Dendritic cell treated with granulocyte-macrophage colony-stimulating factor and Interleukin-4, amounts not matched to agents 40 ng/mL and 50 ng/mL, for 4 days (primary cell): ENCODE data around the gene AGTPBP1.

Source experiments
- H3K27ac Mint-ChIP-seq: one replicate; pipeline ENCODE4 v1.8.0; 2022; ENCODE audit warnings: mild to moderate bottlenecking, mixed read lengths
- H3K27me3 Mint-ChIP-seq: one replicate; pipeline ENCODE4 v1.8.0; 2022; ENCODE audit warnings: mild to moderate bottlenecking, mixed read lengths
- H3K36me3 Mint-ChIP-seq: one replicate; pipeline ENCODE4 v1.8.0; 2022; ENCODE audit warnings: low read depth, mixed read lengths
- H3K4me1 Mint-ChIP-seq: one replicate; pipeline ENCODE4 v1.8.0; 2022; ENCODE audit warnings: low read depth, mixed read lengths
- H3K4me3 Mint-ChIP-seq: one replicate; pipeline ENCODE4 v1.8.0; 2022; ENCODE audit warnings: mild to moderate bottlenecking, moderate library complexity, mixed read lengths
- H3K9me3 Mint-ChIP-seq: one replicate; pipeline ENCODE4 v1.8.0; 2022; ENCODE audit warnings: mixed read lengths
- intact Hi-C: fragments of 100-400 bp; cut with micrococcal nuclease; formaldehyde crosslinking; loops from one replicate; pipeline ENCODE4 v1.15.0; 2022

Gene AGTPBP1

GRCh38 chr9:85704744-85705143 is 37.0 kb downstream of the AGTPBP1 start:
- Mint-ChIP-seq H3K27ac (peak overlapping the region; percentile 37), H3K27me3 (no peaks in the 10 kb centered on the region), H3K4me1 (peaks cover 64% of the 10 kb centered on the region), H3K9me3 (peaks cover 9% of the 10 kb centered on the region), H3K4me3 (no peak overlapping the region), H3K36me3 (peaks cover 37% of the 10 kb centered on the region)
- intact Hi-C loops = loop anchor here (5.0 kb wide), 1 partner anchor 38 kb away; the partner anchor contains the start of gene AGTPBP1

GRCh38 chr9:85703398-85703797 is 38.4 kb downstream of the AGTPBP1 start:
- H3K27ac Mint-ChIP-seq = peak overlapping the region; percentile 37
- no peaks in the 10 kb centered on the region for H3K27me3 Mint-ChIP-seq

GRCh38 chr9:85702726-85703289 is 38.9 kb downstream of the AGTPBP1 start:
- Mint-ChIP-seq H3K9me3 (no peaks in the 10 kb centered on the region), H3K27me3 (no peaks in the 10 kb centered on the region), H3K36me3 (peaks cover 18% of the 10 kb centered on the region), H3K4me1 (peaks cover 64% of the 10 kb centered on the region), H3K4me3 (no peak overlapping the region), H3K27ac (peak overlapping the region; percentile 37)
- intact Hi-C loops = loop anchor here (2.0 to 5.0 kb wide), 2 partner anchors 14 to 39 kb away; partner anchors contain the start of gene AGTPBP1

More at GRCh38 chr9:85703398-85703797, 38.4 kb downstream of the AGTPBP1 start:
- no peaks in the 10 kb centered on the region for H3K9me3 Mint-ChIP-seq
- no peak overlapping the region for H3K4me3 Mint-ChIP-seq
- H3K36me3 Mint-ChIP-seq = peaks cover 24% of the 10 kb centered on the region
- intact Hi-C loops = loop anchor here (2.0 to 5.0 kb wide), 2 partner anchors 13 to 39 kb away; partner anchors contain the start of gene AGTPBP1
- H3K4me1 Mint-ChIP-seq = peaks cover 64% of the 10 kb centered on the region

- no peak overlapping the region for H3K4me3 Mint-ChIP-seq
- no peaks in the 10 kb centered on the region for H3K9me3 Mint-ChIP-seq
- H3K36me3 Mint-ChIP-seq = peaks cover 18% of the 10 kb centered on the region
- intact Hi-C loops = loop anchor here (2.0 to 5.0 kb wide), 2 partner anchors 15 to 40 kb away; partner anchors contain the start of gene AGTPBP1
- H3K27me3 Mint-ChIP-seq = no peaks in the 10 kb centered on the region
- peak overlapping the region; percentile 37 for H3K27ac Mint-ChIP-seq
- H3K4me1 Mint-ChIP-seq = peaks cover 60% of the 10 kb centered on the region
Observed at GRCh38 chr9:85702191-85702590, 39.6 kb downstream of the AGTPBP1 start.

GRCh38 chr9:85700330-85700729 is 41.4 kb downstream of the AGTPBP1 start:
- Mint-ChIP-seq H3K36me3 (peaks cover 9% of the 10 kb centered on the region), H3K27me3 (no peaks in the 10 kb centered on the region), H3K27ac (no peak overlapping the region), H3K9me3 (no peaks in the 10 kb centered on the region), H3K4me3 (no peak overlapping the region), H3K4me1 (peaks cover 47% of the 10 kb centered on the region)
- intact Hi-C loops = loop anchor here (5.0 kb wide), 1 partner anchor 42 kb away; the partner anchor contains the start of gene AGTPBP1

GRCh38 chr9:85688361-85688760 is 53.4 kb downstream of the AGTPBP1 start:
- Mint-ChIP-seq H3K4me3 (no peak overlapping the region), H3K27ac (no peak overlapping the region), H3K27me3 (no peaks in the 10 kb centered on the region), H3K36me3 (peaks cover 57% of the 10 kb centered on the region), H3K9me3 (no peaks in the 10 kb centered on the region), H3K4me1 (peaks cover 23% of the 10 kb centered on the region)
- intact Hi-C loops = no loop called here

- H3K36me3 Mint-ChIP-seq = peaks cover 68% of the 10 kb centered on the region
Observed at GRCh38 chr9:85685081-85685480, 56.7 kb downstream of the AGTPBP1 start.

GRCh38 chr9:85676790-85677189 is 65.0 kb downstream of the AGTPBP1 start:
- peaks cover 5% of the 10 kb centered on the region for H3K4me1 Mint-ChIP-seq
- no peak overlapping the region for H3K27ac Mint-ChIP-seq
- no peak overlapping the region for H3K4me3 Mint-ChIP-seq
- intact Hi-C loops = no loop called here
- no peaks in the 10 kb centered on the region for H3K9me3 Mint-ChIP-seq
- no peaks in the 10 kb centered on the region for H3K27me3 Mint-ChIP-seq
- peaks cover 65% of the 10 kb centered on the region for H3K36me3 Mint-ChIP-seq

More at GRCh38 chr9:85685081-85685480, 56.7 kb downstream of the AGTPBP1 start:
- H3K9me3 Mint-ChIP-seq = no peaks in the 10 kb centered on the region
- no peak overlapping the region for H3K27ac Mint-ChIP-seq
- peaks cover 24% of the 10 kb centered on the region for H3K4me1 Mint-ChIP-seq
- intact Hi-C loops = no loop called here
- H3K4me3 Mint-ChIP-seq = no peak overlapping the region
- no peaks in the 10 kb centered on the region for H3K27me3 Mint-ChIP-seq

- H3K36me3 Mint-ChIP-seq = peaks cover 56% of the 10 kb centered on the region
Observed at GRCh38 chr9:85667374-85667773, 74.4 kb downstream of the AGTPBP1 start.

GRCh38 chr9:85666086-85666485 is 75.7 kb downstream of the AGTPBP1 start:
- Mint-ChIP-seq H3K27me3 (no peaks in the 10 kb centered on the region), H3K4me1 (peaks cover 15% of the 10 kb centered on the region), H3K9me3 (no peaks in the 10 kb centered on the region), H3K4me3 (no peak overlapping the region), H3K27ac (no peak overlapping the region), H3K36me3 (peaks cover 43% of the 10 kb centered on the region)
- intact Hi-C loops = no loop called here

More at GRCh38 chr9:85667374-85667773, 74.4 kb downstream of the AGTPBP1 start:
- H3K4me1 Mint-ChIP-seq = peaks cover 10% of the 10 kb centered on the region
- no peaks in the 10 kb centered on the region for H3K9me3 Mint-ChIP-seq
- H3K27ac Mint-ChIP-seq = no peak overlapping the region
- no peak overlapping the region for H3K4me3 Mint-ChIP-seq
- intact Hi-C loops = no loop called here
- H3K27me3 Mint-ChIP-seq = no peaks in the 10 kb centered on the region

GRCh38 chr9:85662573-85662972 is 79.2 kb downstream of the AGTPBP1 start:
- Mint-ChIP-seq H3K4me1 (peaks cover 15% of the 10 kb centered on the region), H3K27ac (peak overlapping the region; percentile 38), H3K4me3 (no peak overlapping the region), H3K27me3 (no peaks in the 10 kb centered on the region), H3K9me3 (no peaks in the 10 kb centered on the region), H3K36me3 (peaks cover 16% of the 10 kb centered on the region)
- intact Hi-C loops = no loop called here

- intact Hi-C loops = no loop called here
Observed at GRCh38 chr9:85658716-85659115, 83.0 kb downstream of the AGTPBP1 start.

GRCh38 chr9:85653153-85653552 is 88.6 kb downstream of the AGTPBP1 start:
- H3K4me1 Mint-ChIP-seq = peaks cover 4% of the 10 kb centered on the region
- H3K36me3 Mint-ChIP-seq = peaks cover 51% of the 10 kb centered on the region
- H3K4me3 Mint-ChIP-seq = no peak overlapping the region
- intact Hi-C loops = no loop called here
- no peaks in the 10 kb centered on the region for H3K9me3 Mint-ChIP-seq
- H3K27ac Mint-ChIP-seq = no peak overlapping the region
- no peaks in the 10 kb centered on the region for H3K27me3 Mint-ChIP-seq

More at GRCh38 chr9:85658716-85659115, 83.0 kb downstream of the AGTPBP1 start:
- no peak overlapping the region for H3K4me3 Mint-ChIP-seq
- H3K36me3 Mint-ChIP-seq = peaks cover 20% of the 10 kb centered on the region
- no peaks in the 10 kb centered on the region for H3K27me3 Mint-ChIP-seq
- peaks cover 15% of the 10 kb centered on the region for H3K4me1 Mint-ChIP-seq
- no peaks in the 10 kb centered on the region for H3K9me3 Mint-ChIP-seq
- no peak overlapping the region for H3K27ac Mint-ChIP-seq

GRCh38 chr9:85647571-85647970 is 94.2 kb downstream of the AGTPBP1 start:
- Mint-ChIP-seq H3K4me3 (no peak overlapping the region), H3K27me3 (no peaks in the 10 kb centered on the region), H3K36me3 (peaks cover 63% of the 10 kb centered on the region), H3K4me1 (peaks cover 23% of the 10 kb centered on the region), H3K27ac (no peak overlapping the region), H3K9me3 (no peaks in the 10 kb centered on the region)
- intact Hi-C loops = no loop called here
